ENCODE results near the gene CSNK1E.

- TF ChIP-seq CTCF (IDR thresholded peaks at IDR 0.05 in 2 of 3, conservative IDR thresholded peaks at IDR 0.05 in 1 of 3; ENCODE audit: control insufficient read depth in 2 of 3, extremely low read depth in 1 of 3, insufficient read depth in 1 of 3, low read depth in 3 of 3, low read length in 3 of 3) (no peak), CBX5 (IDR thresholded peaks at IDR 0.05; ENCODE audit: low read depth) (no peak), ATF3 (IDR thresholded peaks at IDR 0.05; ENCODE audit: borderline replicate concordance, extremely low read depth, low read depth, low read length) (no peak), SMC3 (IDR thresholded peaks at IDR 0.05; ENCODE audit: borderline replicate concordance, low read length) (no peak), CBFB (IDR thresholded peaks at IDR 0.05; ENCODE audit: low read depth) (no peak), YY1 (IDR thresholded peaks at IDR 0.05; ENCODE audit: low read depth, low read length) (no peak), MEF2B (IDR thresholded peaks at IDR 0.05; ENCODE audit: partially characterized antibody, poor library complexity, severe bottlenecking) (no peak), SIN3A (IDR thresholded peaks at IDR 0.05; ENCODE audit: low read depth, low read length) (no peak), CBX3 (IDR thresholded peaks at IDR 0.05; ENCODE audit: borderline replicate concordance, low read depth) (no peak)
These were observed 61.5 kb downstream of the CSNK1E start for GRCh38 chr22:38255697-38256096.
